ENCODE data around the gene OR4K1. TPM values are rescaled to one million over a fixed set of nuclear protein-coding genes. Genes with fewer than 3 reads are reported as not detected.

Gene OR4K1
- not detected for total RNA-seq
- polyA plus RNA-seq = not detected
- long read RNA-seq, donor 1 = 0 reads
- long read RNA-seq, donor 2 = 0 reads
- long read RNA-seq, donor 3 = 0 reads
- long read RNA-seq, donor 4 = 0 reads
- long read RNA-seq, donor 5 = 0 reads
- long read RNA-seq, donor 6 = 0 reads
- long read RNA-seq, donor 7 = 0 reads
- long read RNA-seq, donor 8 = 0 reads
- long read RNA-seq, donor 9 = 0 reads
- long read RNA-seq, donor 10 = 0 reads

- H3K36me3 ChIP-seq (replicated peaks in 1 of 2) = no peaks in the 10 kb centered on the region
- 45 to 56% (median 51%) methylated on average over 3 of the region's 3 CpGs for WGBS, 4 donors
- intact Hi-C loops (cut with DNase I) = no loop called here
- no peak for DNase-seq
- H3K27me3 ChIP-seq = no peaks in the 10 kb centered on the region
- H3K27ac ChIP-seq = no peak within 1 kb of the TSS
- TF ChIP-seq CTCF (IDR thresholded peaks at IDR 0.05) = no peak
- TF ChIP-seq POLR2A (IDR thresholded peaks at IDR 0.05) = no peak
- no peaks in the 10 kb centered on the region for H3K9me3 ChIP-seq (replicated peaks in 1 of 3)
- no peaks in the 10 kb centered on the region for H3K4me1 ChIP-seq (replicated peaks in 1 of 2)
- H3K4me3 ChIP-seq = no peak within 1 kb of the TSS
Measured at GRCh38 chr14:19930617-19931016, at the start of gene OR4K1. Gene OR4K1, plus strand, starts transcription at chr14:19930917. Its CDS starts 4,750 bp downstream, at chr14:19935667.

GRCh38 chr14:19895282-19895681, 35.4 kb upstream of the OR4K1 start:
- intact Hi-C loops (cut with DNase I) = no loop called here
- H3K4me3 ChIP-seq = no peak overlapping the region
- WGBS, 4 donors = 37 to 64% (median 55%) methylated on average over 2 of the region's 2 CpGs
- H3K27ac ChIP-seq = no peak overlapping the region
- H3K36me3 ChIP-seq (replicated peaks in 1 of 2) = no peaks in the 10 kb centered on the region
- no peak for DNase-seq
- peaks cover 0 to 10% (median 0%) of the 10 kb centered on the region in 3 donors for H3K9me3 ChIP-seq (replicated peaks in 1 of 3)
- H3K4me1 ChIP-seq (replicated peaks in 1 of 2) = no peaks in the 10 kb centered on the region
- H3K27me3 ChIP-seq = no peaks in the 10 kb centered on the region
- TF ChIP-seq CTCF (IDR thresholded peaks at IDR 0.05) (no peak), POLR2A (IDR thresholded peaks at IDR 0.05) (no peak)

- no peaks in the 10 kb centered on the region for H3K36me3 ChIP-seq (replicated peaks in 1 of 2)
- no peaks in the 10 kb centered on the region for H3K27me3 ChIP-seq
- H3K9me3 ChIP-seq (replicated peaks in 1 of 3) = peaks cover 0 to 6% (median 0%) of the 10 kb centered on the region in 3 donors
- no peaks in the 10 kb centered on the region for H3K4me1 ChIP-seq (replicated peaks in 1 of 2)
- no peak overlapping the region for H3K27ac ChIP-seq
- WGBS, 4 donors = 50 to 76% (median 66%) methylated on average over 2 to 3 of the region's 3 CpGs
- TF ChIP-seq POLR2A (IDR thresholded peaks at IDR 0.05) = no peak
- no peak for TF ChIP-seq CTCF (IDR thresholded peaks at IDR 0.05)
- intact Hi-C loops (cut with DNase I) = no loop called here
- H3K4me3 ChIP-seq = no peak overlapping the region
- DNase-seq = no peak
Measured at GRCh38 chr14:19900999-19901398, 29.7 kb upstream of the OR4K1 start.

GRCh38 chr14:19902409-19902808, 28.3 kb upstream of the OR4K1 start:
- Histone ChIP-seq H3K4me3 (no peak overlapping the region), H3K27ac (no peak overlapping the region), H3K27me3 (no peaks in the 10 kb centered on the region), H3K36me3 (replicated peaks in 1 of 2) (no peaks in the 10 kb centered on the region), H3K9me3 (replicated peaks in 1 of 3) (no peaks in the 10 kb centered on the region), H3K4me1 (replicated peaks in 1 of 2) (no peaks in the 10 kb centered on the region)
- no peak for DNase-seq
- intact Hi-C loops (cut with DNase I) = no loop called here
- TF ChIP-seq CTCF (IDR thresholded peaks at IDR 0.05) (no peak), POLR2A (IDR thresholded peaks at IDR 0.05) (no peak)
- 67 to 75% (median 73%) methylated on average over 4 of the region's 4 CpGs for WGBS, 4 donors

All from adrenal gland (tissue), 19 donors.